ENCODE measurements around the gene RPGRIP1.

The RPGRIP1 gene

GRCh38 chr14:21279783-21280182 lies at the start of gene RPGRIP1:
TSS of gene RPGRIP1 (plus strand) at chr14:21280083. CDS start at chr14:21287977, 7,894 bp downstream.
- no peak for DNase-seq

- peak in 3 of 6 experiments; percentile 7 to 32 (median 23) for DNase-seq
Observed at GRCh38 chr14:21231020-21231652, 48.7 kb upstream of the RPGRIP1 start.

- DNase-seq: peak in 1 of 6 experiments; percentile 11
Observed at GRCh38 chr14:21233457-21234076, 46.3 kb upstream of the RPGRIP1 start.

GRCh38 chr14:21234112-21234511 lies 45.8 kb upstream of the RPGRIP1 start:
- DNase-seq: no peak

GRCh38 chr14:21236948-21237797 lies 42.7 kb upstream of the RPGRIP1 start:
- DNase-seq: peak in 2 of 6 experiments; percentile 6 to 10

GRCh38 chr14:21238823-21239518 lies 40.9 kb upstream of the RPGRIP1 start:
- DNase-seq: no peak

- no peak for DNase-seq
Observed at GRCh38 chr14:21240417-21240816, 39.5 kb upstream of the RPGRIP1 start.

- peak in 2 of 6 experiments; percentile 21 to 38 for DNase-seq
Observed at GRCh38 chr14:21241218-21241819, 38.6 kb upstream of the RPGRIP1 start.

GRCh38 chr14:21244544-21244943 lies 35.3 kb upstream of the RPGRIP1 start:
- no peak for DNase-seq

GRCh38 chr14:21245813-21246212 lies 34.1 kb upstream of the RPGRIP1 start:
- no peak for DNase-seq

- no peak for DNase-seq
Observed at GRCh38 chr14:21248338-21248737, 31.5 kb upstream of the RPGRIP1 start.

GRCh38 chr14:21248739-21249411 lies 31.0 kb upstream of the RPGRIP1 start:
- no peak for DNase-seq

- DNase-seq: no peak
Observed at GRCh38 chr14:21251215-21251614, 28.7 kb upstream of the RPGRIP1 start.

GRCh38 chr14:21252149-21252548 lies 27.7 kb upstream of the RPGRIP1 start:
- DNase-seq: no peak

GRCh38 chr14:21255385-21256101 lies 24.3 kb upstream of the RPGRIP1 start:
- DNase-seq: no peak

GRCh38 chr14:21256102-21256447 lies 23.8 kb upstream of the RPGRIP1 start:
- DNase-seq: peak in 1 of 6 experiments; percentile 30

GRCh38 chr14:21256539-21257393 lies 23.1 kb upstream of the RPGRIP1 start:
- peak in 1 of 6 experiments; percentile 30 for DNase-seq

- no peak for DNase-seq
Observed at GRCh38 chr14:21257394-21257909, 22.4 kb upstream of the RPGRIP1 start.

GRCh38 chr14:21258005-21258888 lies 21.6 kb upstream of the RPGRIP1 start:
- DNase-seq: peak in 1 of 6 experiments; percentile 33

All from stimulated activated naive CD4-positive, alpha-beta T cell (primary cell).